ENCODE data around the gene ZC3H14. TPM values are rescaled to one million over a fixed set of nuclear protein-coding genes. Genes with fewer than 3 reads are reported as not detected.
"Not testable (repeated sequence)": the region's sequence is repeated elsewhere in the genome, so short reads cannot be mapped to it uniquely, and the experiment has no call there.

Gene ZC3H14, protein sequence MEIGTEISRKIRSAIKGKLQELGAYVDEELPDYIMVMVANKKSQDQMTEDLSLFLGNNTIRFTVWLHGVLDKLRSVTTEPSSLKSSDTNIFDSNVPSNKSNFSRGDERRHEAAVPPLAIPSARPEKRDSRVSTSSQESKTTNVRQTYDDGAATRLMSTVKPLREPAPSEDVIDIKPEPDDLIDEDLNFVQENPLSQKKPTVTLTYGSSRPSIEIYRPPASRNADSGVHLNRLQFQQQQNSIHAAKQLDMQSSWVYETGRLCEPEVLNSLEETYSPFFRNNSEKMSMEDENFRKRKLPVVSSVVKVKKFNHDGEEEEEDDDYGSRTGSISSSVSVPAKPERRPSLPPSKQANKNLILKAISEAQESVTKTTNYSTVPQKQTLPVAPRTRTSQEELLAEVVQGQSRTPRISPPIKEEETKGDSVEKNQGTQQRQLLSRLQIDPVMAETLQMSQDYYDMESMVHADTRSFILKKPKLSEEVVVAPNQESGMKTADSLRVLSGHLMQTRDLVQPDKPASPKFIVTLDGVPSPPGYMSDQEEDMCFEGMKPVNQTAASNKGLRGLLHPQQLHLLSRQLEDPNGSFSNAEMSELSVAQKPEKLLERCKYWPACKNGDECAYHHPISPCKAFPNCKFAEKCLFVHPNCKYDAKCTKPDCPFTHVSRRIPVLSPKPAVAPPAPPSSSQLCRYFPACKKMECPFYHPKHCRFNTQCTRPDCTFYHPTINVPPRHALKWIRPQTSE
- 71.3 TPM for polyA plus RNA-seq (2012; ENCODE audit: insufficient read depth, insufficient read length)

DNA sequence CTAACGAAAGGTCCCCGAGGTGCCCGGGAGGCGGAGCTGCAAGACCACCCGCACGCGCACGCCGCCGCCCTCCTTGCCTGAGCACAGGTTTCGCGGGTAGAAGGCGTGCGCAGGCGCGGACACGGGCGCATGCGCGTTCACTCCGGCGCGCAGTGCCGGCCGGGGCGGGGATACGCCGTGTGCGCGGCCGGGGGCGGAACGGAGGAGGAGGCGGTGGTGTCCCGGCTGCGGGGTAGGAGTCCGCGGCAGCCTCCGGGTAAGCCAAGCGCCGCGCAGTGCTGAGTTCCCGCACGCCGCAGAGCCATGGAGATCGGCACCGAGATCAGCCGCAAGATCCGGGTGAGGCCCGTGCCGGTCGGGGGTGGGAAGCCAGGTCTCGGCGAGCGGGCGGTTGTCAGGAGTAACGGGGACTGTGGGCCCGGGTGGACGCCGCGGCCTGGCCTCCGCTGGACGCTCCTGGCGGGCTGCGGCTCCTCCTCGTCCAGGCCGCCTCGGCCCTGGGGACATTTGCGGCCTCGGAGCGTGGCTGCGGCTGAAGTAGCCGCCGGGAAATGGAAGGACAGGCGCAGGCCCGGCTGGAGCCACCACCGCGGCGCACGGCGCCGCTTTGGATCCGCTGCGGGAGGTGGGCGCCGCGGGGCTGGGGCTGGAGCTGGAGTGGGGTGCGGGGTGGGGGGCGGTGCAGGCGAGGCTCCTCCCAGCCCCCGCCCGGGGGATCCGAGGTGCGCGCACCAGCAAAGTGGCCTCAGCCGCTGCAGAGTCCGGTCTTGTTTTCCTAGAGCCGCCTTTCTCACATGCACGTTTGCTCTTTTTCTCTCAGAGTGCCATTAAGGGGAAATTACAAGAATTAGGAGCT, at the start of gene ZC3H14:
Gene ZC3H14, plus strand, starts transcription at position 207 of the 856 bp plus-strand sequence. Its CDS starts 97 bp downstream, at position 304.
- DNase-seq (ENCODE audit: low read depth, low spot score): peak; percentile 84
- H3K4me3 ChIP-seq (ENCODE audit: low read length): peak within 1 kb of the TSS; percentile 81

DNA sequence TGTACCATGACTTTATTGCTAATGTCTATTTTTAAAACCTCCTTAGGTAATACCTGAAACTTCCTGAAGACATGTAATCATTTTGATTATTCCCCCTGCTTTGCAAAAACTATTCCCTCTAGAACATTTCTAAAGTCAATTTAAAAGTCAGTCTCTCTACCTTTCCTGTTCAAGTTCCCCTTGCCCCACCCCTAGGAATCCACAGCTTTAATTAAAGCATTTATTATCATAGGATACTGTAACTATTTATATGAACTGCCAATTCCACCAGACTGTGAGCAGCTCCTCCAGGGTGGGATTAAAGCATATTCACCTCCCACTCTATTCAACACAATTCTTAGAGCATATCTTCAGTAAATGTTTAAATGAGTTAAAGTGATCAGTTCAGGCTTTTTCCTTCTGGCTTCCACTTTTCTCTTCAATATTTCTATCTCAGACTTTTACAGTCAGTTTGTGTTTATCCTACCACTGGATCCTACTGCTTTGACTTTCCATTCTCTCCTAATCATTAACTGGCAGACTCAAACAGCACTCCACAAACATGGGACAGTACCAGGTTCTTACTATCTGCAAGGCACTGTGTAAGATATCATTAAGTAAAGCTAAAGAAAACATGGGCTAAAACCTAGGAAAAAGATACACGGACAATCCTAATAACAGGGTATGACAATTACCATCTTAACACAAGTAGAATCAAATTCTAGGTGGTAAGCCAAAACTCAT, 47.2 kb upstream of the ZC3H14 start:
- no peak overlapping the region for H3K4me3 ChIP-seq (ENCODE audit: low read length)

DNA sequence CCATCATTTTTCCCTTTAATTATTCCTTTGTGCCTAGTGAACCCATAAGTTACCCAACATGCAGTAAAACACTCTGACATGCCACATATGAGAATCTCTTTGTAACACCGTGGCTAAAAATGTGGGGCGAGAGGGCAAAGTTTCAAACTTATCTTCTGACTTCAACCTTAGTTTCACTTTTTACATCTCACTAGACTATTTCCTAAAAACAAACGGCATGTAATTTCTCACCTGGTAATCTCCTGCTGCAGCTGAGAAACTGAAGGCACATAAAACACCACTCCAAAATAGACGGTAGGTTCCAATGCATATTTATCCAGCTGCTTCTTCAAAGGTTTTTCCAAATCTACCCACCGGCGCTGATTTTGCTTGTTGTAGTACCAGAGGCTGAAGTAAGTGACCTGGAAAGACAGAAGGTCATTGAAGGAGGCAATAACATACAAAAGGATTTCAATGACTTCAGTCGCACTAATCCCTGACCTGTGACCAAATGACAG, 45.9 kb upstream of the ZC3H14 start:
- H3K4me3 ChIP-seq (ENCODE audit: low read length): no peak overlapping the region
- DNase-seq (ENCODE audit: low read depth, low spot score): no peak

More for the DNA sequence above, 47.2 kb upstream of the ZC3H14 start:
- DNase-seq (ENCODE audit: low read depth, low spot score): no peak

DNA sequence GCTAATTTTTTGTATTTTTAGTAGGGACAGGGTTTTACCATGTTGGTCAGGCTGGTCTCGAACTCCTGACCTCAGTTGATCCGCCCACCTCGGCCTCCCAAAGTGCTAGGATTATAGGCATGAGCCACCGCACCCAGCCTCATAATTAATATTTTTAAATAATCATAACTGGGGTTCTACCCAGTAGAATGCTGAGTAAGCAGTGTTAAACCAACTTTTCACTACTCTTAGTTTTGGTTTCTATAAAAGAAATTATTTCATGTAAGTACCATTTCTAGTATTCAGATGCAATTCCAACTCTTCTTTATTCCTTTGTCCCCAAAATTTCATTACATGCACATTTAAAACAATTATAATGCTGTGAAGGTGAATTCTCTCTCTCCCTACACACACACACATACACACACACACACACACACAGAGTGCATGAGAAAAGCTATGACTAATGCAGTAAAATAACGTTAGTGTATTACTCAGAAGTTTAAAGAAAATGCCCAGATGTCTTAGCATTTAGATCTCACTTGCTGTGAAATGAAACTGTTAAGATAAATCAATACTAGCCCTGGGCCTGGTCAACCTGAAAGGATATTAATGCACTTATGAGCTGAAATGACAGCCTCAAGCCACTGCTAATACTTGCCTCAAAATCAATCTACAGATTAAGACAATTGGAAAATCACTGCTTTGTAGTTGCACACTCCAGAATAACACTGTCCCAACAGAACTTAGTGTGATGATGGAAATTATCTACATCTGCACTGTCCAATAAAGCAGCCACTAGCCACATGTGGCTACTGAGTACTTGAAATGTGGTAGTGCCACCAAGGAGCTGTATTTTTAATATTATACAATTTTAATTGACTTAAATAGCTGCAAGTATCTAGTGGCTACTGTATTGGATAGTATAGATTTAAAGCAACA, 44.0 kb upstream of the ZC3H14 start:
- no peak overlapping the region for H3K4me3 ChIP-seq (ENCODE audit: low read length)
- DNase-seq (ENCODE audit: low read depth, low spot score): no peak

DNA sequence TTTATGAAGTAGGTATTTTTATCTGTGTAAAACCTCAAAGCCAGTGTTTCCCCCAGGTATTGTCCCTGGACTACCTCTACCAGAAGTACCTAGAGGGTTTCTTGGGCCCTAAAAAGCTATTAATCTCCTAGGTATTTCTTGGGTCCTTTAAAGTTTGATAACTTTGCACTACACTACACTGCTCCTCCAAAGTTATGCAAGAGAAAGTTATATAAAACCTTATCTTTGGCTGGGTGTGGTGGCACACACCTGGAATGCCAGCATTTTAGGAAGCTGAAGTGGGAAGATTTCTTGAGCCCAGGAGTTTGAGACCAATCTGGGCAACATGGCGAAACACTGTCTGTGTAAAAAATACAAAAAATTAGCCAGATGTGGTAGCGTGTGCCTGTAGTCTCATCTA, 42.9 kb upstream of the ZC3H14 start:
- DNase-seq (ENCODE audit: low read depth, low spot score): no peak
- no peak overlapping the region for H3K4me3 ChIP-seq (ENCODE audit: low read length)

DNA sequence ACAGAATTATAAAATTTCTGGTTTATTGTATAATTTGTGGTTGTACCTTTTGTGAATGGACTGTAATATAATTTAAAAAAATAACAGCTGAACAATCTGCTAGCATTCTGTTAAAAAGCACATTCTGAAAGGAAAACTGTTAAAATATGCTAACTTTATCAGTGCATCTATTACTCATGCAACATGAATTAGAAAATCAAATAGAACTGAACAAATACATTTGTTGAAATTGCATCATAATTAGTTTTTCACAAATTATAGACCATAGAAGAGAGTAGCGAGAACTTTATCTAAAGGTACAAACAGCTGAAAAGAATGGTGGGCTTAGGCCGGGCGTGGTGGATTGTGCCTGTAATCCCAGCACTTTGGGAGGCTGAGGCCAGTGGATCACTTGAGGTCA, 41.0 kb upstream of the ZC3H14 start:
- no peak overlapping the region for H3K4me3 ChIP-seq (ENCODE audit: low read length)
- DNase-seq (ENCODE audit: low read depth, low spot score): no peak

DNA sequence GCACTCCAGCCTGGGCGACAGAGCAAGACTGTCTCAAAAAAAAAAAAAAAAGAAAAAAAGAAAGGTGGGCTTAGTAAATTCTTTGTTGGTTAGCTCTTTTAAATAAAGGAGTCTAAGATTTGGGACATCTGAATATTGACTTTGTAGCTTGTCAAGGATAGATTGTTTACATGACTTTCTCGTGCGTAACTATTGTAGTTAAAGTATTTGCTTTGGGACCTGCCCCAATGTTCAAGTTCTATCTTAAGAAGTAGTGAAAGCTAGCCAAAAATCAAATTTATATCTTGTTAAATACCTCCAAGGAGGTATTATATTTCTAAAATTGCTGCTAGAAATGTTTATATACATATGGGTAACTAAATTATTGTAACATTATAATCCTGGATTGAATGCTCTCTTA, 40.4 kb upstream of the ZC3H14 start:
- no peak overlapping the region for H3K4me3 ChIP-seq (ENCODE audit: low read length)
- no peak for DNase-seq (ENCODE audit: low read depth, low spot score)

DNA sequence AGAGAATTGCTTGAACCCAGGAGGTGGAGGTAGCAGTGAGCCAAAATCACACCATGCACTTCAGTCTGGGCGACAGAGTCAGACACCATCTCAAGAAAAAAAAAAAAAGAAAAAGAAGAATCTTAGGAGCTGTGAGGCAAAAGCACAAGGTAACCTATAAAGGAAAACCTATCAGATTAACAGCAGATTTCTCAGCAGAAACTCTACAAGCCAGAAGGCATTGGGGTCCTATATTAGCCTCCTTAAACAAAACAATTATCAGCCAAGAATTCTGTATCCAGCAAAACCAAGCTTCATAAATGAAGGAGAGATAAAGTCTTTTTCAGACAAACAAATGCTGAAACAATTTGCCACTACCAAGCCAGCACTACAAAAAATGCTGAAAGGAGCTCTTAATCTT, 32.9 kb upstream of the ZC3H14 start:
- not testable (repeated sequence) for DNase-seq (ENCODE audit: low read depth, low spot score); H3K4me3 ChIP-seq (ENCODE audit: low read length)

DNA sequence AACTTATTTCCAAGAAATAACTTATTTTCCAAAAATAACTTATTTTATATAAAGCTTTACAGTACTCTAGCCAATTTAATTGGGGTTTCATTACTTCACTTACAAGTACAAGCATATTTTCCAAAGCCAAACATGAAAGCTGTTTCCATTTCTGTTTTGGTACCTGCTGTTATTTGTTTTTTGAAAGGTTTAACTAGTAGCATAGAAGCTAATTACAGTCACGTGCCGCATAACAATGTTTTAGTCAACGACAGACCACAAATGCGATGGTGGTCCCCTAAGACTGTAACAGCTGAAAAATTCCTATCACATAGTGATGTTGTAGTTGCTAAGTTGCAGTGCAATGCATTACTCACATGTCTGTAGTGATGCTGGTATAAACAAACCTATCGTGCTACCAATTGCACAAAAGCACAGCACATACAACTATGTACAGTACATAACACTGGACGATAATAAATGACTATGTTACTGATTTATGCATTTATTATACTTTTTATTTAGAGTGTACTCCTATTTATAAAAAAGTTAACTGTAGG, 29.7 kb upstream of the ZC3H14 start:
- no peak for DNase-seq (ENCODE audit: low read depth, low spot score)

DNA sequence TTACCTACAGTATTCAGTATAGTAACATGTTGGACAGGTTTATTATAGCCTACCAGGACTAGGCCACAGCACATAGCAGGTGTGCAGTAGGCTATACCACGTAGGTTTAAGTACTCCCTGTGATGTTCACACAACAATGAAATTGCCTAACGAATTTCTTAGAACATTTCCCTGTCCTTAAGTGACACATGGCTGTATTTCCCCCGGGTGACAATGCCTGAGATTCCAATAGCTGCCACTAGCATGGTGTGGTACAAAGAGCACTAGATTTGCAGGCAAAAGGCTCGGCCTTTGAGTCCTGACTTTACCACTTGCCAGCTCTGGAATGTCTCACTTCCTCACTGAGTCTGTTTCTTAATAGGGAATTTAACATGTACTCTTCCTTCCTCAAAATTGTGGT, 27.7 kb upstream of the ZC3H14 start:
- no peak overlapping the region for H3K4me3 ChIP-seq (ENCODE audit: low read length)
- peak; percentile 40 for DNase-seq (ENCODE audit: low read depth, low spot score)

More for the DNA sequence above, 29.7 kb upstream of the ZC3H14 start:
- no peak overlapping the region for H3K4me3 ChIP-seq (ENCODE audit: low read length)

DNA sequence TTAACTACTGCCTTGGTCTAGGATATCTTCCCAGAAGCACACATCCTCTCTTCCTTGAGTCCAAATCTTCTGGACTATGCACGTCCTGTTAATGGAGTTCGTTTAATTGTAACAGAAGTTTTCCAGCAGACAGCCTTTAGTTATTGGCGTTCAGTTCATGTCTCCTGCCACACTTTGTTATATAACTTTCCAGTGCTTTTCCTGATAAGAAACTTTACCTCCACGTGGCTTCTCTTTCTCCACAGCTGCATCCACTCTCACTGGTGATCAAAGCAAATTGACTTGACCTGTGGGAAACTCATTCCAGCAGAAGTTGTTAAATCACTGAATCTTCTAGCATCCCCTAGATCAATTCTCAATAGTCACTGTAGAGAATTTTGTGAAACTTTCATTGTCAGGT, 27.0 kb upstream of the ZC3H14 start:
- no peak overlapping the region for H3K4me3 ChIP-seq (ENCODE audit: low read length)

DNA sequence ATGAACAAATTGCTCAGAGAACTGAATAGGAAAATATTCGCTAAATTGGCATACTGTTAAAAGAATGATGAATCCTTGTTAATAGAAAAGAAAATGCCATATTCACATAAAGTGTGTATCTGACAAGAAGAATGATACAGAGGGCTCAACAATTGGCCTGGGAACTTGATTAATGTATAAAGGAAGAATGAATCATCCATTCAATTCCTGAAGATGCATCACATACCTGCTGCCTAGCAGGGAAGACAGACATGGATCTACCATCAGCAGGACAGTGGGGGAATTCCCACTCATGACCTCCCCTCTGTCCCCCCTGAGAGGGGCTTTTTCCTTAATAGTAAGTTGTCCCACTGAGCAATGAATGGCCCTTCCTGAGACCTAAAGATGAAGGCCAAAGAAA, 21.5 kb upstream of the ZC3H14 start:
- no peak for DNase-seq (ENCODE audit: low read depth, low spot score)
- no peak overlapping the region for H3K4me3 ChIP-seq (ENCODE audit: low read length)

More for the DNA sequence above, 27.0 kb upstream of the ZC3H14 start:
- DNase-seq (ENCODE audit: low read depth, low spot score): no peak

DNA sequence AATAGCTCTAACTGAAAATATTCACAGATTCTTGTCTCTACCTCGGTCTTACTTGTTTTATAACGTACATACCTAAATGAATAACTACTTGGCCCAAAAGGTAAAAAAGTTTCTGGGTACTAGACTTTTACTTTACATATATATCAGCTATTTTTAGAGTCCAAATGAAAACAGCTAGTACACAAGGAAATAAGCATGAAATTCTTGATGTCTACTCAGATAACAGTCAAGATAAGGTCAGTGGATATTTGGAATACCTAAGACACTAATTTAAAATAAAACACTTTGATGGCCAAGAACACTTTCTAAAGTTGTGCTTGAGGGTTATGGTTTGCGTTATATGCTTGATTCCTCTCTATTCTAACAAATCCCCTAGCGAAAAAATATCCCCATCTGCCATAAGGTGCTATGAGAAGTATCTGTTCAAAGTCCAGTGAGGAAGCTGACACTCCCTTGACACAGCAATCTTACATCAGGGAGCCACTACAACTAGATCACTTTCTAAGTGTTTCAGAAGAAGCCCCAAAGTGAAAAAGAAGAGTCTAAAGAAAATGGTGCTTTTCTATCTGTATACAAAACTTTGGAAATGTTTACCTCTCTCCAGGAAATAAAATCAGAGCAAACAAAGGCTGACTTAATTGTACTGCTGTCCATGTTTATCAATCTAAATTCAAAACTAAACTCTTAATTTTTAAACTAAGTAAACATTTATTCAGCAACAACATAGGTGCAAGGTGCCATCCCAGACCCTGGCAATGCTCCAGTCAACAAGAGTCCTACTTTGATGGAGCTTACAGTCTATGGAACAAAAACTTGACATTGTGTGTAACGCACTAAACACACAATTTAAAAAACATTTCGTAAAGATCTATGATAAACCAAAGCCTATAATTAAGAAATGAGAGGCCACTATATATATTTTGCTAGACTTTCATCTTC, 19.7 kb upstream of the ZC3H14 start:
- H3K4me3 ChIP-seq (ENCODE audit: low read length): no peak overlapping the region
- no peak for DNase-seq (ENCODE audit: low read depth, low spot score)

DNA sequence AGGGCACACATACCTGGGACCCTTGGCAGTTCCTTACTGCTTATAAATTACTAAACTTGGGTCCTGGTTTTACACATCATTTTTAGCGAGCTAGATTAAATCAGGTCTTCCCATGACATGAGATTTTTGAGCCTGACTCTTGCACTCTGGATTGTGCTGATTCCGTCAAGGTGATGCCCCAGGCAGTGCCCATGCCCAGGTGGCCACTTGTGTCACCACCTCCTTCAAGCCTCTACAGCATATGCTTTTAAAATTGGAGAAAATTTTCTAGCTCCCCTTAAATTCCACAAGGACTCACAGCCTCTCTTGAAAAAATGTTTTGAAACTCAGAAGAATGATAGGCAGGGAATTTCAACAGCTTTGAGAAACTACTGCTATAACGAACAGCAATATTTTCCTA, 17.6 kb upstream of the ZC3H14 start:
- no peak for DNase-seq (ENCODE audit: low read depth, low spot score)
- no peak overlapping the region for H3K4me3 ChIP-seq (ENCODE audit: low read length)

DNA sequence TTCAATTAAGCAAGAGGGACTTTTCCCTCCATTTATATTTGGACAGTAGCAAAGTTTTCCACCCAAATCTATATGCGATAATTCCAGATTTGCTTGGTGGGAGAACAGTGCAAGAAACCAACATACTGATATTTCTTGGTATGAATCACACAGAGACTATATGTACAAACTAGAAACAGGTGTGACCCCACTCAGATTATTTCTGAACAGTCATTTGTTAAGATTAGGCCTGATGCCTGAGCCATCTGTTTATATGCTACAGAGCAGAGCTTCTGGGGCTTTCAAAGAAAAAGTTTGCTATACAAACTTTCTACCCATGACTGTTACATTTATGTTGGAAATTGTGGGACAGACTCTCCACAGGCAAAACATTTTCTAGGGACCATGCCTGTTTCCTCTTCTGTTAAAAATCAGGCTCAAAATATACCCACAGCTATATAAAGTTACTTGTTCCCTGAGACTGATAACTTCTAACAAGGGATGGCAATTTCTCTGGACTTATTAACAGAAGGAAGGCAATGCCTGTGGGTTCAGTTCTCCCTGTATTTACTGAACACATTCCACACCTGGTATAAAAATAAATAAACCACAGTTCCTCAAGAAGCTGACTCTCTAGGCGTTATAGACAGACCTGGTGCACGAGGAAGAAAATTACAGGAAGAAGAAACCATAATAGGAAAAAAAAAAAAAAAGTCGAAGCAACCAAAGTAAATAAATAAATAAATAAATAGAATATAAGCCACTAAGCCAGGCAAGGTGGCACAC, 16.0 kb upstream of the ZC3H14 start:
- no peak overlapping the region for H3K4me3 ChIP-seq (ENCODE audit: low read length)
- no peak for DNase-seq (ENCODE audit: low read depth, low spot score)

DNA sequence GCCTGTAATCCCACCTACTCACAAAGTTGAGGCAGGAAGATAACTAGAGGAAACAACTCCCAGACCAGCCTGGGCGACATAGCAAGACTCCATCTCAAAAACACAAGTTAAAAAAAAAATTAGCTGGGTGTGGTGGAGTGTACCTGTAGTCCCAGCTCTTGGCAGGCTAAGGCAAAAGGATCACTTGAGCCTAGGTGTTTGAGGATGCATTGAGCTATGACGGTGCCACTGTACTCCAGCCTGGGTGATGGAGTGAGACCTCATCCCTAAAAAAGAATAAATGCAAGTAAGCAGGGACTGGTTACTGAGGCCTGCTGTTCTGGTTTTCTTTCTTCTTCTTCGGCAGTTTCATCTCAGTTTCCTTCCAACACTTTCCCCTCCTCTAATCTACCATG, 15.5 kb upstream of the ZC3H14 start:
- H3K4me3 ChIP-seq (ENCODE audit: low read length): no peak overlapping the region
- no peak for DNase-seq (ENCODE audit: low read depth, low spot score)

All from Jurkat, Clone E6-1 (cell line).